Measurements from ENCODE around the gene STK11.

STK11 gene

GRCh38 chr19:1226522-1227303 lies 21.1 kb downstream of the STK11 start:
- no peak overlapping the region for H3K27ac ChIP-seq
- TF ChIP-seq CTCF (conservative IDR thresholded peaks at IDR 0.05) = no peak

- TF ChIP-seq CTCF (conservative IDR thresholded peaks at IDR 0.05) = no peak
These were observed 21.9 kb downstream of the STK11 start for GRCh38 chr19:1227304-1228054.

GRCh38 chr19:1228161-1228957 lies 22.8 kb downstream of the STK11 start:
- no peak overlapping the region for H3K27ac ChIP-seq
- no peak for TF ChIP-seq CTCF (conservative IDR thresholded peaks at IDR 0.05)

More at GRCh38 chr19:1227304-1228054, 21.9 kb downstream of the STK11 start:
- no peak overlapping the region for H3K27ac ChIP-seq

GRCh38 chr19:1229056-1229923 lies 23.7 kb downstream of the STK11 start:
- no peak for TF ChIP-seq CTCF (conservative IDR thresholded peaks at IDR 0.05)
- H3K27ac ChIP-seq = no peak overlapping the region

GRCh38 chr19:1229924-1230782 lies 24.6 kb downstream of the STK11 start:
- no peak overlapping the region for H3K27ac ChIP-seq
- TF ChIP-seq CTCF (conservative IDR thresholded peaks at IDR 0.05) = no peak

GRCh38 chr19:1230783-1231489 lies 25.4 kb downstream of the STK11 start:
- no peak for TF ChIP-seq CTCF (conservative IDR thresholded peaks at IDR 0.05)

More at GRCh38 chr19:1230783-1231489, 25.4 kb downstream of the STK11 start:
- no peak overlapping the region for H3K27ac ChIP-seq

Data from VCaP (cell line).